GM19043 (cell line): ENCODE results near the gene ERG.

Experiments used
- ATAC-seq: cut with Tn5 transposase; IDR thresholded peaks from one replicate; pipeline ENCODE4 v1.9.1; 2021; ENCODE audit warnings: low read depth; ENCODE audit not compliant: unreplicated experiment

ERG gene

DNA sequence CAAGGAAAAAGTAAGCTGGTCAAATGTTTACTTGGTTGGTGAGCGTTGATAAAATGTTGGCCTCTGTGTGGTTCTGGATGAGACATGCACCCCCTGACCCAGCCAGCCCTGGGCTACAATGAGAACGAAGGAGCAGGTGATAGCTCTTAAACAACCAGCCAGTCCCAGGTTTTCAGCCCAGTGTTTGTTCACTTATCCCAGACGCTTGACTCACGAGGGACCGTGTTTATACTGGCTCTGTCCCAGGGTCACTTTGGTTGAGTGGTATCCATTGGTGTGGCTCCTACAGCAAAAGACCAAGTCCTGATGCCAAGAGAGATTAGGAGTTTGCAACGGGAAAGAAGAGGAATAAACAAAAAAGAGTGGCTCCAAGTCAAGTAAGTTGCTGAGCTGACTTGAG, 154.6 kb downstream of the ERG start:
- no peak for ATAC-seq

DNA sequence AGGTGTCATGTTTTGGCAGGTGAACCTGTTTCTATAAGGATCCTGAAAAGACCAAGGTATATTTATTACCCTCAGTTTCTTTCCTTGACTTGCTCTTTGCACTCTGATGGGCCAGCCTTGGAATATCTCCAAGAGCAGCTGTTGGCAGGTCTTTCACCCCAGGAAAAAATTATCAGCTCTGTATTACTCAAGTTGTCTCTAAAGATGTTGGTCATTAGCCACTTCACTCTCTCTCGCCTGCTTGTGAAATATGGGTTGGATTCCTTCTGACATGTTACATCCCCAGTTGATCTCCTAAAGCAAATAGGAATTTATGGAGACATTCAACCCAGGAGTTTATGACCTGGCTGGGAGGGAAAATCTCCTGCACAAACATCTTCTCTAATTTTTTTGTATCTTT, 155.5 kb downstream of the ERG start:
- ATAC-seq, result no peak

DNA sequence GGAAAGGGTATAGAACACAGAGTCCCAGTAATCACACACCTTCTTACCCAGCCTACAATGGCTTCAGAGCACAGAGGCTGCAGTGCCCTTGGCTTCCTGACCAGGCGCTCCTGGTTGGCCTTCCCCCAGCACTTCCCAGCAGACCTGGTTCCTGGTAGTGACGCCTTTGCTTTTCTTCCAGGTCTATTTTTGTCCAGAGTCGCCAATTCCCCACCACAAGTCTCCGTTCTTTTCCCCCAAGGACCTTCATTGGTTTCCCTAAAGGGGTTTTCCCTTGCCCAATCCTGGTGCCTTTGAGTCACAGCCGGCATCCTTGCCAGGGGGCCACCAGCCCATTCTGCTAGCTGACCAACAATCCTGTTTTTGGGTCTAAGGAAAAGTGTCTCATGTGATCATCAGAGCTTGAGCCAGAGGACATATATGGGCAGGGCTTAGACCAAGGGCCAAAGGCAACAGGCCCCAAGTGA, 156.7 kb downstream of the ERG start:
- ATAC-seq, result no peak

GRCh38 chr21:38340131-38340530, 158.1 kb downstream of the ERG start:
- ATAC-seq, result no peak

DNA sequence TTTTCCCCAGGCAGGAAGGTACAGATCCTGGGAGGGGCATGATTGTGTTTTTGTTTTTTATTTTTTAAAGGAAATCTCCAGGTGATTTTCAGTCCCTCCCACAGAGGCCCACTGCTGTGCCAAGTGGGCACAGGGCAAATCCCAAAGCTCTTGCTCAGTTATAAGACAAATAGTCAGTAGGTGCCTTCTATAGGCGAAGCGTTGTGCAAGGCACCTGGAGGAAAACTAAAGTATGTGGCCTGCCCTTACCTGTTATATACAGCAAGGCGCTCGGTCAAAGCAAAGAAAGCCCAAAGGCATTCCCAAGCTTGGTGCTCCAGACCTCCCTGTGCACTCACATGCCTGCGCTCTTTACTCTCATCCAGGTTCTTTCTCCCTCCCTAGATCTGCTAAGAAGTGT, 160.5 kb downstream of the ERG start:
- ATAC-seq, result no peak

GRCh38 chr21:38334866-38335265, 163.4 kb downstream of the ERG start:
- no peak for ATAC-seq

DNA sequence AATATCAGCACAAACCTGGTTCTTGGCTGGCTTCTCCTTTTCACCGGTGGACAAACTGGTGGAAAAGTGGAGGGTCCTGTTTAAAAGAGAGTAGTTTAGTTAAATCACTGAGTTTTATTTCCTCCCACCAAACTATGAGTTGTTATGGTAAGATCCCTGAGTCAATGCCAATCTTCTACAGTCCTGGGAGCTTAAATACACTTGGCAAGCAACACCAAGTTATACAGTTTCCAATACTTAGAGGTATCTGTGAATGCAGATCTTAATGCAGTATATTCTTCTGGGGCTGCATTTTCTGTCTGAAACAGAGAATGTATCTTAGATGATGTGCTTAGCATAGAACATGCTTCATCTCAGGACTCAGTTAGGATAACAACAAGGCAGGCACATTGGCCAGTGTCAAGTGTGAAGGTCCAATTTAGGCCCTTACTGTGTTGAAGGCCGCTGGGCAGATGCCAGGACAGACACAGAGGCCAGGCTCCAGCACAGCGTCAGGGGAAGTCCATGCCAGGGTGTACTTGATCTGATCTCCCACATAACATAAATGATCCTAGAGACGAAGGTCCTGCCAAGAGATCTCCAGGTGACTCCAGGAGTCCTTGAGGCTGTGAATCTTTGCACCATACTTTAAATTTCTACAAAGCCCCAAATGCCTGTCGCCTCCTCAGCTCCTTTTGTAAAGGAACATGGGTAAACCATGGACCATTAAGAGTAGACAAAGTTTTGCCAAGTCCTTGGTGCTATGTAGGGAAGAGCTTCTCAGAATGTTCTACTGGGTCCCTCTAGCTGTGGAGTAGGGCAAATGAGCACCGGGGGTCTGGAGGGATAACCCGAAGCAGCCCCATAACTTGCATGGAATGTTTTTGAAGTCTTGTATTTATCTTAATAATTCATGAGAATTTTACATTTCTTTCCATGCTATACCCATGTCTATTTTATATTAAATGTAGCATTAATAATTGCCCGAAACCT, 164.7 kb downstream of the ERG start:
- no peak for ATAC-seq

- ATAC-seq, result no peak
Measured at GRCh38 chr21:38330666-38331065, 167.6 kb downstream of the ERG start.
